HepG2 (cell line): Measurements from ENCODE around the gene SMLR1. TPM values are rescaled to one million over a fixed set of nuclear protein-coding genes. Genes with fewer than 3 reads are reported as not detected.

Experiments used
- CBX2 ChIP-seq, 2 experiments: fragments of 200-600 bp in 1 of 2; sonication (generic); formaldehyde crosslinking in 1 of 2; IDR thresholded peaks; 2 replicates each; pipeline versions ENCODE4 v1.7.0 to v1.8.1; 2018 to 2022; ENCODE audit warnings: low read depth in 2 of 2, low read length in 1 of 2, mild to moderate bottlenecking in 1 of 2, missing genetic modification reagents in 1 of 2
- HES4 ChIP-seq: sonication (generic); formaldehyde crosslinking; IDR thresholded peaks from 2 replicates; pipeline ENCODE4 v1.9.0; 2021; ENCODE audit warnings: mild to moderate bottlenecking, missing genetic modification reagents, borderline replicate concordance
- HNRNPLL ChIP-seq: fragments of 200-400 bp; formaldehyde crosslinking; IDR thresholded peaks from 2 replicates; pipeline ENCODE4 v1.6.1; 2017; ENCODE audit warnings: mild to moderate bottlenecking, low read depth, low read length; ENCODE audit not compliant: poor library complexity, severe bottlenecking
- JARID2 ChIP-seq: sonication (generic); formaldehyde crosslinking; IDR thresholded peaks from 2 replicates; pipeline ENCODE4 v1.8.1; 2023; ENCODE audit warnings: missing genetic modification reagents, inconsistent platforms; ENCODE audit not compliant: insufficient replicate concordance
- KDM5A ChIP-seq: fragments of 200-600 bp; sonication (generic); IDR thresholded peaks from 2 replicates; pipeline ENCODE4 v1.7.0; 2018; ENCODE audit warnings: antibody characterized with exemption, mild to moderate bottlenecking, low read length, borderline replicate concordance
- NONO ChIP-seq, 2 experiments: fragments of 450-650 bp in 1 of 2; sonication (generic) in 1 of 2; formaldehyde crosslinking in 1 of 2; IDR thresholded peaks in 1 of 2; conservative IDR thresholded peaks in 1 of 2; 2 replicates each; pipeline versions ENCODE4 v1.6.1 to v1.8.0; 2017 to 2022; ENCODE audit warnings: mild to moderate bottlenecking in 1 of 2, missing genetic modification reagents in 1 of 2, moderate library complexity in 1 of 2
- NR2F2 ChIP-seq: IDR thresholded peaks from 2 replicates; pipeline ENCODE4 v1.6.1; 2012; ENCODE audit warnings: low read depth, inconsistent platforms, borderline replicate concordance
- PRPF4 ChIP-seq: fragments of 200-400 bp; formaldehyde crosslinking; IDR thresholded peaks from 2 replicates; pipeline ENCODE4 v1.6.1; 2016; ENCODE audit warnings: low read length, low read depth; ENCODE audit not compliant: poor library complexity, severe bottlenecking
- RAD21 ChIP-seq: fragments of 450-650 bp; formaldehyde crosslinking; IDR thresholded peaks from 2 replicates; pipeline ENCODE4 v1.5.0; 2020; ENCODE audit warnings: mild to moderate bottlenecking
- RFX1 ChIP-seq: fragments of 450-650 bp; IDR thresholded peaks from 2 replicates; pipeline ENCODE4 v1.6.1; 2017
- SRSF9 ChIP-seq: fragments of 200-400 bp; formaldehyde crosslinking; IDR thresholded peaks from 2 replicates; pipeline ENCODE4 v1.6.1; 2018; ENCODE audit warnings: borderline replicate concordance, mild to moderate bottlenecking, low read depth, low read length; ENCODE audit not compliant: insufficient read depth, poor library complexity, severe bottlenecking
- STAG1 ChIP-seq: sonication (generic); formaldehyde crosslinking; IDR thresholded peaks from 2 replicates; pipeline ENCODE4 v1.4.0; 2020; ENCODE audit warnings: missing genetic modification reagents
- TBX3 ChIP-seq: fragments of 450-650 bp; IDR thresholded peaks from 2 replicates; pipeline ENCODE4 v1.6.1; 2017; ENCODE audit warnings: antibody characterized with exemption, mild to moderate bottlenecking, inconsistent platforms, borderline replicate concordance
- TGIF2 ChIP-seq: IDR thresholded peaks from 2 replicates; pipeline ENCODE4 v1.6.1; 2016; ENCODE audit warnings: control low read depth, missing compliant biosample characterization
- TP53 ChIP-seq: sonication (generic); formaldehyde crosslinking; conservative IDR thresholded peaks from 2 replicates; pipeline ENCODE4 v1.4.0; 2020; ENCODE audit warnings: missing genetic modification reagents
- ZMYM2 ChIP-seq: sonication (generic); formaldehyde crosslinking; IDR thresholded peaks from 2 replicates; pipeline ENCODE4 v1.8.0; 2022; ENCODE audit warnings: mild to moderate bottlenecking, missing genetic modification reagents
- ZNF841 ChIP-seq: sonication (generic); formaldehyde crosslinking; IDR thresholded peaks from 2 replicates; pipeline ENCODE4 v1.8.1; 2023; ENCODE audit warnings: missing genetic modification reagents, borderline replicate concordance
- polyA plus RNA-seq, 8 experiments: library from polyadenylated mRNA; depleted of rRNA in 3 of 8; stranded (reverse) in 7 of 8; unstranded in 1 of 8; fragments of >200 nt; fragmentation: Illumina TruSeq in 4 of 8; extraction: Trizol in 4 of 8; gene quantifications; 2 replicates each; pipeline versions ENCODE4 v1.2.1 to v1.2.3, GENCODE V29; 2011 to 2016; ENCODE audit warnings: low read depth in 4 of 8, missing spikeins in 1 of 8, mixed read lengths in 1 of 8; ENCODE audit not compliant: insufficient read depth in 1 of 8
- total RNA-seq, 5 experiments: library from RNA; depleted of rRNA; stranded (reverse); fragments of >200 nt; fragmentation: Illumina TruSeq; extraction: Trizol; gene quantifications; 2 replicates each; pipeline ENCODE4 v1.2.3, GENCODE V29; 2016; ENCODE audit warnings: low read depth in 1 of 5
- TF ChIP-seq, protein P1 (sequence below): sonication (generic); formaldehyde crosslinking; conservative IDR thresholded peaks from 2 replicates; pipeline ENCODE4 v1.4.0; 2020; ENCODE audit warnings: mild to moderate bottlenecking, missing genetic modification reagents, moderate library complexity
- TF ChIP-seq, protein P2 (sequence below): IDR thresholded peaks from 2 replicates; pipeline ENCODE4 v1.4.0; 2020; ENCODE audit warnings: mild to moderate bottlenecking, missing genetic modification reagents
- TF ChIP-seq, protein P3 (sequence below): IDR thresholded peaks from 2 replicates; pipeline ENCODE4 v1.6.1; 2018; ENCODE audit warnings: missing genetic modification reagents, mild to moderate bottlenecking, missing compliant biosample characterization

SMLR1 gene
- total and polyA plus RNA-seq, 2 of the 13 experiments (the other 11 are each of a cell fraction or from before 2014, with no cell fraction given): 41.8 to 104 TPM

DNA sequence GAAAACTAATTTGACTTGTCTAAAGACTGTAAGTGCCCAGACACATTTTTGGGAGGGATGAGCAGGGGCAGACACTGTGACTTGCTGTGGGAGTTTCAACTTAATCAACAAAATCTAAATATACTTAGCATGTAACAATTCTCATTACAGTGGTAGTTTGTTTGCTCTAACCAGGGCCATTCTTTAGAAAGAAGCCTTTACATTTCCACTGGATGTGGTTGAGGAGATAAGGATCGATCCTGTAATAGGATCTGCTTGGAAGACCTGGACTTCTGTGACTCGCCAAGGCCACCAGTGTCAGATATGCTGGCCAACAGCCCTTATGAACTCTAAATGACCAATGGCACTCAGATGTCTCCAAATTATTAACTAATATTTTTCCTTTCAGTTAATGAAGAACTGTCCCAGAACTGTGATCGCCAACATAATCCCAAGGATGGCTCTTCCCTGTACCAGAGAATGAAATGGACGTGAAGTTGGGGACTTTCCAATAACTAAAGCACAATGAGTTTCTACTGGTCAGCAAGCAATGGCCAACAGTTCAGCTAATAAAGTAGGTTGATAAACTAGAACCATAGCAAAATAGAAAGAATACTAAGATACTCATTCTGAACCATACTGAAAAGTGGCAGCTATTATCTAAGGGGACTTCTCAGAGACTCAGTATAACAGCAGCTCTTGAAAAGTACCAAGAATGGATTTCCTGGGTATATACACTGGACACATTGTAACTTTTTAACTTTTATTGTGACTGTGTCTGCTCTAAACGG, 7.5 kb downstream of the SMLR1 start (continued):
- TF ChIP-seq, protein P1, sequence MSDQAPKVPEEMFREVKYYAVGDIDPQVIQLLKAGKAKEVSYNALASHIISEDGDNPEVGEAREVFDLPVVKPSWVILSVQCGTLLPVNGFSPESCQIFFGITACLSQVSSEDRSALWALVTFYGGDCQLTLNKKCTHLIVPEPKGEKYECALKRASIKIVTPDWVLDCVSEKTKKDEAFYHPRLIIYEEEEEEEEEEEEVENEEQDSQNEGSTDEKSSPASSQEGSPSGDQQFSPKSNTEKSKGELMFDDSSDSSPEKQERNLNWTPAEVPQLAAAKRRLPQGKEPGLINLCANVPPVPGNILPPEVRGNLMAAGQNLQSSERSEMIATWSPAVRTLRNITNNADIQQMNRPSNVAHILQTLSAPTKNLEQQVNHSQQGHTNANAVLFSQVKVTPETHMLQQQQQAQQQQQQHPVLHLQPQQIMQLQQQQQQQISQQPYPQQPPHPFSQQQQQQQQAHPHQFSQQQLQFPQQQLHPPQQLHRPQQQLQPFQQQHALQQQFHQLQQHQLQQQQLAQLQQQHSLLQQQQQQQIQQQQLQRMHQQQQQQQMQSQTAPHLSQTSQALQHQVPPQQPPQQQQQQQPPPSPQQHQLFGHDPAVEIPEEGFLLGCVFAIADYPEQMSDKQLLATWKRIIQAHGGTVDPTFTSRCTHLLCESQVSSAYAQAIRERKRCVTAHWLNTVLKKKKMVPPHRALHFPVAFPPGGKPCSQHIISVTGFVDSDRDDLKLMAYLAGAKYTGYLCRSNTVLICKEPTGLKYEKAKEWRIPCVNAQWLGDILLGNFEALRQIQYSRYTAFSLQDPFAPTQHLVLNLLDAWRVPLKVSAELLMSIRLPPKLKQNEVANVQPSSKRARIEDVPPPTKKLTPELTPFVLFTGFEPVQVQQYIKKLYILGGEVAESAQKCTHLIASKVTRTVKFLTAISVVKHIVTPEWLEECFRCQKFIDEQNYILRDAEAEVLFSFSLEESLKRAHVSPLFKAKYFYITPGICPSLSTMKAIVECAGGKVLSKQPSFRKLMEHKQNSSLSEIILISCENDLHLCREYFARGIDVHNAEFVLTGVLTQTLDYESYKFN (CRISPR knock-in tag): peak; percentile 78
- TF ChIP-seq NONO (IDR thresholded peaks at IDR 0.05) (no peak), NONO (CRISPR knock-in tag; conservative IDR thresholded peaks at IDR 0.05) (peak; percentile 71), PRPF4 (no peak), CBX2 (IDR thresholded peaks at IDR 0.05; ENCODE audit: low read depth, low read length) (no peak), CBX2 (CRISPR knock-in tag; IDR thresholded peaks at IDR 0.05; ENCODE audit: low read depth) (no peak), ZNF841 (CRISPR knock-in tag) (no peak), TP53 (CRISPR knock-in tag) (no peak), SRSF9 (no peak), ZMYM2 (0 out of 2 replicates have a peak, but pooled peaks have one; percentile 38), RAD21 (CRISPR knock-in tag) (0 out of 2 replicates have a peak, but pooled peaks have one; percentile 8), NR2F2 (no peak; the same call in 1 of the 2 replicates), KDM5A (no peak), HNRNPLL (no peak), RFX1 (no peak), TBX3 (no peak), STAG1 (CRISPR knock-in tag) (peak; percentile 1; the same call in 1 of the 2 replicates), JARID2 (CRISPR knock-in tag) (no peak), HES4 (CRISPR knock-in tag) (no peak), TGIF2 (CRISPR knock-in tag) (no peak)
- TF ChIP-seq, protein P2, sequence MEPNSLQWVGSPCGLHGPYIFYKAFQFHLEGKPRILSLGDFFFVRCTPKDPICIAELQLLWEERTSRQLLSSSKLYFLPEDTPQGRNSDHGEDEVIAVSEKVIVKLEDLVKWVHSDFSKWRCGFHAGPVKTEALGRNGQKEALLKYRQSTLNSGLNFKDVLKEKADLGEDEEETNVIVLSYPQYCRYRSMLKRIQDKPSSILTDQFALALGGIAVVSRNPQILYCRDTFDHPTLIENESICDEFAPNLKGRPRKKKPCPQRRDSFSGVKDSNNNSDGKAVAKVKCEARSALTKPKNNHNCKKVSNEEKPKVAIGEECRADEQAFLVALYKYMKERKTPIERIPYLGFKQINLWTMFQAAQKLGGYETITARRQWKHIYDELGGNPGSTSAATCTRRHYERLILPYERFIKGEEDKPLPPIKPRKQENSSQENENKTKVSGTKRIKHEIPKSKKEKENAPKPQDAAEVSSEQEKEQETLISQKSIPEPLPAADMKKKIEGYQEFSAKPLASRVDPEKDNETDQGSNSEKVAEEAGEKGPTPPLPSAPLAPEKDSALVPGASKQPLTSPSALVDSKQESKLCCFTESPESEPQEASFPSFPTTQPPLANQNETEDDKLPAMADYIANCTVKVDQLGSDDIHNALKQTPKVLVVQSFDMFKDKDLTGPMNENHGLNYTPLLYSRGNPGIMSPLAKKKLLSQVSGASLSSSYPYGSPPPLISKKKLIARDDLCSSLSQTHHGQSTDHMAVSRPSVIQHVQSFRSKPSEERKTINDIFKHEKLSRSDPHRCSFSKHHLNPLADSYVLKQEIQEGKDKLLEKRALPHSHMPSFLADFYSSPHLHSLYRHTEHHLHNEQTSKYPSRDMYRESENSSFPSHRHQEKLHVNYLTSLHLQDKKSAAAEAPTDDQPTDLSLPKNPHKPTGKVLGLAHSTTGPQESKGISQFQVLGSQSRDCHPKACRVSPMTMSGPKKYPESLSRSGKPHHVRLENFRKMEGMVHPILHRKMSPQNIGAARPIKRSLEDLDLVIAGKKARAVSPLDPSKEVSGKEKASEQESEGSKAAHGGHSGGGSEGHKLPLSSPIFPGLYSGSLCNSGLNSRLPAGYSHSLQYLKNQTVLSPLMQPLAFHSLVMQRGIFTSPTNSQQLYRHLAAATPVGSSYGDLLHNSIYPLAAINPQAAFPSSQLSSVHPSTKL (CRISPR knock-in tag): peak; percentile 85
- TF ChIP-seq, protein P3, sequence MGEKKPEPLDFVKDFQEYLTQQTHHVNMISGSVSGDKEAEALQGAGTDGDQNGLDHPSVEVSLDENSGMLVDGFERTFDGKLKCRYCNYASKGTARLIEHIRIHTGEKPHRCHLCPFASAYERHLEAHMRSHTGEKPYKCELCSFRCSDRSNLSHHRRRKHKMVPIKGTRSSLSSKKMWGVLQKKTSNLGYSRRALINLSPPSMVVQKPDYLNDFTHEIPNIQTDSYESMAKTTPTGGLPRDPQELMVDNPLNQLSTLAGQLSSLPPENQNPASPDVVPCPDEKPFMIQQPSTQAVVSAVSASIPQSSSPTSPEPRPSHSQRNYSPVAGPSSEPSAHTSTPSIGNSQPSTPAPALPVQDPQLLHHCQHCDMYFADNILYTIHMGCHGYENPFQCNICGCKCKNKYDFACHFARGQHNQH (CRISPR knock-in tag): 0 out of 2 replicates have a peak, but pooled peaks have one; percentile 68
